Heart left ventricle (tissue), 13 donors: ENCODE results near the gene SULT1A4.
"Not testable (repeated sequence)": the region's sequence is repeated elsewhere in the genome, so short reads cannot be mapped to it uniquely, and the experiment has no call there.

Experiments
- POLR2A ChIP-seq, 2 donors: fragments of 450-650 bp; IDR thresholded peaks; one replicate each; pipeline ENCODE4 v1.6.1; 2017; ENCODE audit warnings: antibody characterized with exemption in 2 of 2, mild to moderate bottlenecking in 2 of 2, moderate library complexity in 2 of 2
- TF ChIP-seq, protein P1 (sequence below), 12 donors: fragments of 200-600 bp; sonication (generic) in 4 of 12; IDR thresholded peaks; one replicate each; pipeline versions ENCODE4 v1.5.0 to v1.8.0; 2018 to 2022; ENCODE audit warnings: antibody characterized with exemption in 12 of 12, mild to moderate bottlenecking in 5 of 12
- donor health status: ischemic (EF 13 %, LVEDD 7.1; RV severe dilation, severe dysfunction).
- donor health status: DM: no; HTN: yes; CAD: no.
- donor health status: DM: no; HTN: no; CAD: no.
- donor health status: ischemic (EF 25% LVEDD 6.9; RV normal size, moderate dysfunction).
- donor health status: ischemic (EF 25% LVEDD 5.7; RV mildly dilated, moderate dysfunction).
- donor health status: ischemic (EF 35%, LVEDD 5.7; RV mildly dilated, moderate dysfunction).
- donor health status: nonischemic (EF 11% LVEDD 7.7; RV severe dilation, severe dysfunction).
- donor health status: DM: yes; HTN: yes; CAD: no.
- donor health status: PGD.
- donor health status: ischemic (EF 29% LVEDD 5.4; RV normal size, mild dysfunction).
- donor health status: nonischemic (EF 23%, LVEDD 6.1; RV moderate dilation, normal function).

DNA sequence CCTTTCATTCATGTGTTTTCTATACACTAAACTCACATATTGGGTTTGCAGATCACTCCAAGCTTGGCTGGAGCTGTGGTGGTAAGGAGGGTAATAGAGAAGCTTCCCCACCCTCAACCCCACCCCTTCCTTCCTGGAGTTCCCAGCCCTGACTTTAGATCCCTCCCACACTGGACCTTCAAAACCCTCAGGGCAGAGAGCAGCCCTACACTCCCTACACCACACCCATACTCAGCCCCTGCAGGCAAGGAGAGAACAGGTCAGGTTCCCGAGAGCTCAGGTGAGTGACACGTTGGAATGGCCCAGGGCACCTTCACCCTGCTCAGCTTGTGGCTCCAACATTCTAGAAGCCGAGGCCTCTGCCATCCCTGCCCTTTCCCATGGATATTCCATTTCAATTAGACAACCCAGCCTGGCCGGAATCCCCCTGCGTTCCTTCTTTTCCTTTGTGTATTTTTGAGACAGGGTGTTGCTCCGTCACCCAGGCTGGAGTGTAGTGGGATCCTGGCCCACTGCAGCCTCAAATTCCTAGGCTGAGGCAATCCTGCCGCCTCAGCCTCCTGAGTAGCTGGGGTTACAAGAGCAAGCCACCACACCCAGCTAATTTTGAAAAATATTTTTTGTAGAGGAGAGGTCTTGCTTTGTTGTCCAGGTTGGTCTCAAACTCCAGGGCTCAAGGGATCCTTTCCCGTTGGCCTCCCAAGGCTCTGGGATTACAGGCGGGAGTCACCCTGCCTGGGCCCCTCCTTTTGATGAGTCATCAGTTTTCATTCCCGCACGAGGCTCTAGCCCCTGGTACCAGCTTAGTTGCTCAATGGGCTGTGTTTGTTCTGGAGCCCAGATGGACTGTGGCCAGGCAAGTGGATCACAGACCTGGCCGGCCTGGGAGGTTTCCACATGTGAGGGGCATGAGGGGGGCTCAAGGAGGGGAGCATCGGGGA, at the start of gene SULT1A4:
- TF ChIP-seq, protein P1, sequence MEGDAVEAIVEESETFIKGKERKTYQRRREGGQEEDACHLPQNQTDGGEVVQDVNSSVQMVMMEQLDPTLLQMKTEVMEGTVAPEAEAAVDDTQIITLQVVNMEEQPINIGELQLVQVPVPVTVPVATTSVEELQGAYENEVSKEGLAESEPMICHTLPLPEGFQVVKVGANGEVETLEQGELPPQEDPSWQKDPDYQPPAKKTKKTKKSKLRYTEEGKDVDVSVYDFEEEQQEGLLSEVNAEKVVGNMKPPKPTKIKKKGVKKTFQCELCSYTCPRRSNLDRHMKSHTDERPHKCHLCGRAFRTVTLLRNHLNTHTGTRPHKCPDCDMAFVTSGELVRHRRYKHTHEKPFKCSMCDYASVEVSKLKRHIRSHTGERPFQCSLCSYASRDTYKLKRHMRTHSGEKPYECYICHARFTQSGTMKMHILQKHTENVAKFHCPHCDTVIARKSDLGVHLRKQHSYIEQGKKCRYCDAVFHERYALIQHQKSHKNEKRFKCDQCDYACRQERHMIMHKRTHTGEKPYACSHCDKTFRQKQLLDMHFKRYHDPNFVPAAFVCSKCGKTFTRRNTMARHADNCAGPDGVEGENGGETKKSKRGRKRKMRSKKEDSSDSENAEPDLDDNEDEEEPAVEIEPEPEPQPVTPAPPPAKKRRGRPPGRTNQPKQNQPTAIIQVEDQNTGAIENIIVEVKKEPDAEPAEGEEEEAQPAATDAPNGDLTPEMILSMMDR (IDR thresholded peaks at IDR 0.05): not testable (repeated sequence)
- not testable (repeated sequence) for TF ChIP-seq POLR2A (IDR thresholded peaks at IDR 0.05)
